Right ventricle myocardium superior (tissue), 1 donor: Measurements from ENCODE around the gene SNTG2. TPM values are rescaled to one million over a fixed set of nuclear protein-coding genes. Genes with fewer than 3 reads are reported as not detected.

Experiments used
- ATAC-seq: fragments of 200-7000 bp; cut with Tn5 transposase; one replicate; pipeline ENCODE4 v1.9.1; 2020; ENCODE audit warnings: mild to moderate bottlenecking; ENCODE audit not compliant: poor library complexity
- DNase-seq: peaks from one replicate; pipeline ENCODE4 v3.0.0-alpha.2; 2020
- intact Hi-C: fragments of 100-400 bp; cut with DNase I; formaldehyde crosslinking; loops from one replicate; pipeline ENCODE4 v1.11.2; 2022
- total RNA-seq: library from RNA; stranded (reverse); fragmentation: NEBNext Ultra II Directional; extraction: Animal tissue kit (Norgen Biotek cat#: 25700); gene quantifications from one replicate; pipeline ENCODE4 v1.2.1, GENCODE V29; 2021
- donor health status: DM: no; HTN: yes; CAD: no; lungs with severe emphysema.

Gene SNTG2
- total RNA-seq, 1 donor from 2014 or later: 0.73 TPM

DNA sequence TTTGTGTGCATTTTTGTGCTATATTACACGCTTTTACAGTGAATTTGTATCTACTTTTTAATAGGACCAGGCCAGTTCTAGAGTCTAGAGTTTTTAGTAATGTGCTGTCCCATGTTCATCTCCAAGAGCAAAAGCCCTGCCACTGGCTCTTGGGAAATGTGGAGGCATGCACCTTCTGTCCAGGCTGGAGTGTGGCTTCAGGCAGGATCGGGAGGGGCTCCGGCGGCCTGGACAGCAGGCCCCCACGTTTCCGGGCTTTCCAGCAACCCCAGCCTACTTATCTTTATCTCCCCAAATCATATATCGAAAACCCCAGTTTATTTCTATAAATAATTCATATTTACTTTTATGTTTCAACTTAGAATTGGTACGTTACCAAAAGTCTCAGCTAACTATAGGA lies 78.2 kb downstream of the SNTG2 start:
- intact Hi-C loops: no loop called here
- ATAC-seq (no peak), DNase-seq (no peak)

DNA sequence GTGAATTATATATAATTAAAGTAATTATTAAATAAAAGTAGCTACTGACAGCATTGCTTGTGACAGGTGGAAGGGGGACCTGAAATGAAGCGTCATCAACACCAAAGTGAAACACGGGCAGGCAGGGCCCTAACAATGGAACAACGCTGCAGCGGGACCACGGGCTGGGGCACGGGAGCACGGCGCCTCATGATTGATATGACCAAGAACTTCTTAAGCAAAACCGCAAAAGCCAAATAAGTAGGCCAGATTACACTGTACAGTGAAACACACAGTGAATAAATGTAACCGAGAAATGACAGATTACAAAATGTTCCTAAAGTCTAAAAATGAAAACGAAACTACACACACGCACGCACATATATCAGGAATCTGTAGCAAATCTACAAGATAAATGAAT lies 81.4 kb downstream of the SNTG2 start:
- ATAC-seq: no peak

DNA sequence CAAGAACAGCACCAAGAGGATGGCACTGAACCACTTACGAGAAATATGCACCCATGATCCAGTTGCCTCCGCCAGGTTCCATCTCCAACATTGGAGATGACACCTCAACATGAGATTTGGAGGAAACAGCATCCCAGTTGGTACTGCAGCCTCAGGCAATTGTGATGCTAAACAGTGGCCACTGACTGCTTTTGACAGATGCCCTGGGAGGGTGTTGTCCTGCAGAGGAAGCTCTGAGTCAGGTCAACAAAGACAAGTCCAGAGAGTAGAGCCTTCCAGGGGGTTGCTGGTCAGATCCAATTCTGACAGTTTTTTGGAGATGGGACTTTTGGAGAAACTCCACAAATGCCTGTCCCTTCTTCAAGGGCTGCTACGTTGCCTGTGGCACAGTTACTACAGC lies 82.4 kb downstream of the SNTG2 start:
- no peak for ATAC-seq

More for the DNA sequence above, 81.4 kb downstream of the SNTG2 start:
- intact Hi-C loops: no loop called here
- DNase-seq: no peak

DNA sequence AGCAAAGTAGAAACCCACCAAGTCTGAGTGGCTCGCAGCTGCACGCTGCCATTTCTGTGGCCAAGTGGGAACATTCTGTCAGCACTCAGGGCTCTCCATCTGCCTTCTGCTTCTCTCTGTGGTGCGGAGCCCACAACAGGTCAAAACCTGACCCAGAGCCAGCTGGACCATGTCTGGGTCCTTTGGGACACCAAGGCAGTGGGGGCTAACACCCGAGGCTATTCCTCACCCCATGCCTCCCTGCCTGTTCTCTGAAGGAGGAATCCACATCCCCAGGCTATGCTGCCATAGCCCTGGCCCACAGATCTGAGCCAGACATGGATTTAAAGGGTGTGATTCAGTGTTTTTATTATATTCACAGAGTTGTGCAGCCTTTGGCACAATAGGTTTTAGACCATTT lies 86.4 kb downstream of the SNTG2 start:
- intact Hi-C loops: no loop called here
- no peak for ATAC-seq
- no peak for DNase-seq

More for the DNA sequence above, 82.4 kb downstream of the SNTG2 start:
- intact Hi-C loops: no loop called here
- no peak for DNase-seq

DNA sequence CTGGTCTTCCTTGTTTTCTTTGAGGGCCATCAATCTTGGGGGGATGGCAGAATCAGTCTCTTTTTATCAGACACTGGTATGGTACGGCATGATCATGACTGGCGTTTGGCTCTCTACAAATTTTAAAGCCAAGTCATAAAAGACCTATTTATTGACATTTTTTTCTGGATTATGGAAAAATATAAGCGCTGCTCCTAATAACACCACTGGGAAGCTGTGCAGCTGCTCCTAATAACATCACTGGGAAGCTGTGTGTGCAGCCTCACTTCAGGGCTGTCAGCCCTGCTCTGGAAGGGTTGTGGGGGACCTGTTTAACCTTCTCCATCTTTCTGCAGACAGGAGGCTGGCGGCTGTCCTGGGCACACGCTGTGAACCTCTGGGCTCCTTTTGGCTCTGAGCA lies 88.9 kb downstream of the SNTG2 start:
- no peak for ATAC-seq
- intact Hi-C loops: no loop called here
- DNase-seq: no peak

DNA sequence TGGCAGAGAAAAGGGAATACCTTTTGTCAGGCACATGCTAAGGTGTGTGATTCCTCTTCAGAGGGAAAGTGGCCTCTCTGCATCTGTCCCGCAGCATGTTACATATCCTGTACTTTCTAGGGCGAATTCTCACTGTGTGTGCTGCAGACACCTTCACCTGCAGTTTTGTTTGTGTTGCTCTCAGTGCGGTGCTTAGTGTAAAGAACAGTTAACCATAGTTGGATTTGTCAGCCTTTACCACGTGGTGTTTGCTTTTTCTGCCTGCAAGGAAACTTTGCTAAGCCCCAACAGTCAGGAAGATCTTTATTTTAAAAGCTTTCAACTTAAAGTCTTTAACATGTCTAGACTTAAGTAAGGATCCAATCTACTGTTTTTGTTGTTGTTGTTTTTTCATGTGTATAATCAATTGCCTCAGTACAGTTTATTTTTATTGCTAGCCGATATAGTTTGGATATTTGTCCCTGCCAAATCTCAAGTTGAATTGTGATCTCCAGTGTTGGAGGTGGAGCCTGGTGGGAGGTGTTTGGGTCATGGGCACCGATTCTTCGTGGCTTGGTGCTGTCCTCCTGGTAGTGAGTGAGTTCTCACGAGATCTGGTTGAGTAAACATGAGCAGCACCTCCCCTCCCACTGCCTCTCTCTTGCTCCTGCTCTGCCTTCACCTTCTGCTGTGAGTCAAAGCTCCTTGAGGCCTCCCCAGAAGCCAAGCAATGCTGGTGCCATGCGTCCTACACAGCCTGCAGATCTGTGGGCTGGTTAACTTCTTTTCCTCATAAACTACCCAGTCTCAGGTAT lies 90.6 kb downstream of the SNTG2 start:
- intact Hi-C loops: no loop called here
- ATAC-seq: no peak
- DNase-seq: no peak

DNA sequence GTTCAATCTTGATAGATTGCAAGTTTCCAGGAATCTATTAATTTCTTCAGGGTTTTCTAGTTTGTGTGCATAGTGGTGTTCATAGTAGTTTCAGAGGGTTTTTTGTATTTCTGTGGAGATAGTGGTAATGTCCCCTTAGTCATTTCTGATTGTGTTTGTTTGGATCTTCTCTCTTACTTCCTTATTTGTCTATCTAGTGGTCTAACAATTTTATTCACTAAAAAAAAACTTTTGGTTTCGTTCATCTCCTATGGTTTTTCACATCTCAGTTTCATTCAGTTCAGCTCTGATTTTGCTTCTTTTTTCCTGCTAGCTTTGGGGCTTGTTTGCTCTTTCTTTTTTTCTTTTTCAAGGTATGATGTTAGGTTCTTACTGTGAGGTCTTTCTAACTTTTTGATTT lies 94.5 kb downstream of the SNTG2 start:
- intact Hi-C loops: no loop called here
- ATAC-seq (no peak), DNase-seq (no peak)

DNA sequence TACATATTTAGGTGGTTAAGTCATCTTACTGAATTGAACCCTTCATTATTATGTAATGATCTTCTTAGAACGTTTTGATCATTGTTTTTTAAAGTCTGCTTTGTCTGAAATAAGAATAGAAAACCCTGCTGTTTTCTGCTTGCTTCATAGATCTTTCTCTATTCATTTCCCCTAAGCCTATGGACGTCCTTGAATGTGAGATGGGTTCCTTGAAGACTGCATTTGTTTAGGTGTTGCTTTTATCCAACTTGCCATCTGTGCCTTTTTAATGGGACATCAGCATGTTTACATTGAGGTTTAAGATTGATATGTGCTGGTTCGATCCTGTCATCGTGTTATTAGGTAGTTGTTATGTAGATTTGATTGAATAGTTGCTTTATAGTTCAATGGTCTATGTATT lies 95.4 kb downstream of the SNTG2 start:
- intact Hi-C loops: no loop called here
- ATAC-seq: no peak
- DNase-seq: no peak

DNA sequence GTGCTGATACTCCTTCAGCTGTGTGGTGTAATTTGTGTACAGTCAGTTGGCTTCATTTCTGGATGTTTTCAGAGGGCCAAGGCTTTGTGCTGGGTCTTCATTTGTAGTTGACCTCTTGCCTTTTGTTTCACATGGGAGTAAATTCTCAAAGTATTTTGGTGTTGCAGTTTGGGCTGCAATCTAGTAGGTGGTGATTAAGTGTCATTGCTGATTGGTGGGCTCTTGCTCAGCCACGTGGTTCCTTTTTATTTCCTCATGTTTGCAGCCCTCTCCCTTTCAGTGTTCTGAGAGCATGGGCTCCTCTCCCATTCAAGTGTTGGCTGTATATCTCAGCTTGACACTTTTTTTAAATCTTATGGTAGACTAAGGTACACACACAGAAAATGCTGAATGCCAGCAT lies 96.8 kb downstream of the SNTG2 start:
- intact Hi-C loops: no loop called here
- DNase-seq (no peak), ATAC-seq (no peak)

DNA sequence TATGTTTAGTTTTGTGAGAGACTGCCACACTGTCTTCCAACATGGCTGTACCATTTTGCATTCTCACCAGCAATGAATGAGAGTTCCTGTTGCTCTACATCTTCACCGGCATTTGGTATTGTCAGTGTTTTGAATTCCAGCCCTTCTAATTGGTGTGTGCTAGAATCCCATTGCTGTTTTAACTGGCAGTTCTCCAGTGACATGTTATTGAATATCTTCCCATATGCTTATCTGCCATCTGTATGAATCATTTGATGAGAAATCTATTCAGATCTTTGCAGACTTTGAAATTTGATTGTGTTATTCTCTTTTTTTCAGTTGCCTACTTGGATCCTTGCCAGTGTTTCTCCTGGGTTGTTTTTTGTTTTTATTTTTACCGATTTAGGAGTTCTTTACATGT lies 99.0 kb downstream of the SNTG2 start:
- intact Hi-C loops: no loop called here
- DNase-seq: no peak
- no peak for ATAC-seq

DNA sequence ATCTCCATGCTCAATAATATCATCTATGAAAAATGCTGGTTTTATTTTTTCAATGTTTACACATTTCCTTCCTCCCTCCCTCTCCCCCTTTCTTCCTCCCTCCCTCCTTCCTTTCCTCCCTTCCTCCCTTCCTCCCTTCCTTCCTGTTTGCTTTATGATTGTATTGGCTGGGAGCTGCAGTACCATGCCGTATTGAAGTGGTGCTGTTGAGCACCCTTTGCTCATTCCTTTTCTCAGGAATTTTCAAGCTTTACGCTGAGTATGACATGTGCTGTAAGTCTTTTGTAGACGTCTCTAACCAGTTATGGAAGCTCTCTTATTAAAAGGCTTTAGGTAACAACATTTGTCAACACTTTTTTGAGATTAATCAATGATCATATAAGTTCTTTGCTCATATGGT lies 100.4 kb downstream of the SNTG2 start:
- DNase-seq (no peak), ATAC-seq (no peak)
- intact Hi-C loops: no loop called here

DNA sequence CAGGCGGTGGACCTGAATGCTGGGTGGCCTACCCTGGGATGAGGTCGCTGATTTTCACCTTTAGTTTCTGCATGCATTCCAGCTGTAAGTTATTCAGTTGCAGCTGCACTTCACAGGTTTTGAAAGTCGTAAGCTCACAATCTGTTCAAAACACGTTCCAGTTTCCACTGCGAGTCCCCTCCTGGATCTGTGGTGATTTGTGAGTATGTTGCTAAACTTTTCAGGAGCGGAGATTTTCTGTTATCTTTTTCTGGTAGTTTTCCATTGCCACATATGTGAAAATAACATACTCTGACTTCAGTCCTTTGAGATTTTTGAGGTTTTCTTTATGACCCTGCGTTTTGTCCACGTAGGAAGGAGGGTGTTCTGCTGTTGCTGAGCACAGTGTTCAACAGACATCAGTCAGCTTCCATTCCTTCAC lies 102.1 kb downstream of the SNTG2 start:
- DNase-seq (no peak), ATAC-seq (no peak)
- intact Hi-C loops: no loop called here

DNA sequence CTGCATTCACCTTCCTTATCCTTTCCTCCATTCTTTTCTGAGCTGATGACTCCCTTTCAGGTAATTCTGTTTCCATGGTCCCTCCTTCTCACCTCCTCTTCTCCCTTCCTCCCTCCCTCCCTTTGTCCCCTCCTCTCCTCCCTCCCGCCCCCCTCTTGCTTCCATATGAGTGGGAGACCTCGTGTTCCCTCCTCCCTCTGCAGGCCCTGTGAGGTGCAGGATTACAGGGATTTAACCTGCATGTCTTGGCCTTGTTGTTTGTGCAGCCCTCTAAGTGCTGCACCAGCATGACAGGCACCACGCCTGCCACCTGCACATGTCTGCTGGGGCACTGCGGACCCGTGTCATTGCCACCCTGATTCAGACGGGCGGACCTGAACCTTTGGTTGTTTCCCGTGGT lies 103.1 kb downstream of the SNTG2 start:
- DNase-seq (no peak), ATAC-seq (no peak)
- intact Hi-C loops: no loop called here

DNA sequence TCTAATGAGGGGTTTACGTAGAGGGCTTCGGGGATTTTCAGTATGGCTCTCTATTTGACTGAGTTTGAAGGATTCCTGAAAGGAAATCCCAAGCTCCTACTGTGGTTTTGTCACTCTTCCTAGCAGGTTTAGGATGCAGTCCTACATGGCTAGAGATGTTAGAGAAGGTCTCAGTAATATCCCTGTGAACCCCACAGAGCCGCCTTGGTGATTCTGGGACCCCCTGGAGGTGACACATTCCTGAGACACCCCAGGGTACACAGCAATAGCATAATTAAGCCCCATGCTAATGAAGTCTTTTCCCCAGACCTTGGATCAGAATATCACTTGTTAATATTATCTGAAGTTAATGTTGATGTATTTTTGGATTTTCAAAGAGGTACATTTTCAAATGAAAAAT lies 103.8 kb downstream of the SNTG2 start:
- intact Hi-C loops: no loop called here

DNA sequence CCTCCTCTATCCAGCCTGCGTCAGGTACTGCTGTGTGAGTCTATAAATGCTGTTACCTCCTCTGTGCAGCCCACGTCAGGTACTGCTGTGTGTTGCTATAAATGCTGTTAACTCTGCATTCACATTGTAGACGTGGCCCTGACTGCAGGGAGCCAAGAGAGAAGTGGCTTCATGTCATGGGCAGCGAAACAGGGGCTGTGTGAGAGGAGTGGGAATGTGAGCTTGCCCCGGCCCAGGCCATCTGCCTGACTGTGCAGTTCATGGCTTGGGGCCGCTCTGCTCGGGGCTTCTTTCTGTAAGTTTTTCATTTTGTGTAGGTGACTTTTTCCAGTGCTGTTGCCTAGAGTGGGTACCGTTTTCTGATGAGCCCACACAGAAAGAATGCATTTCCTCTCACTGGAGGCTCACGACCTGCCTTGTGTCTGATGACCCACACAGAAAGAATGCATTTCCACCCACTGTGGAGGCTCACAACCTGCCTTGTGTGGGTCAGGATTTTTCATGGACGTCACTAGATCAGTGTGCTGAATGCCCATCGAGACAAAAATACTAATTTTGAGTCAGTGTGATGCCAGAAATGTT lies 104.5 kb downstream of the SNTG2 start:
- no peak for ATAC-seq
- intact Hi-C loops: no loop called here

More for the DNA sequence above, 103.8 kb downstream of the SNTG2 start:
- ATAC-seq: no peak
- DNase-seq: no peak

DNA sequence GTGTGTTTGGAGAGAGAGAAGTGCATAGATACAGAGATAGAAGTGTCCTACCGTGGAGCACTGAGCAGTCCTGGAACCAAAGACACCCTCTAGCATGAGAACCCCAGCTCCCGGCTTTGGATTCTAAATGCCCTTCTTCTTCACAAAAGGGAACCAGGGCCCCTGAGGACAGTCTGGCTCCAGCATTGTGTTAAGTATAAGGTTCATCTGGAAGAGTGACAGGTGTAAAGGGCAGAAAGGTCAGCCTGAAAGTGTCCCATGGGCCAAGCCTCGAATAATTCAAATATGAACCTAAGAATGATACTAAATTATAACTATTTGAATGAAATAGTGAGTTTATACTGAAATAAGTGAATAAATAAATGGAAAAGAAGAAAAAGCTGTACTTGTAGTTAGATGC lies 109.7 kb downstream of the SNTG2 start:
- DNase-seq: no peak
- intact Hi-C loops: no loop called here
- ATAC-seq: no peak

More for the DNA sequence above, 104.5 kb downstream of the SNTG2 start:
- no peak for DNase-seq

DNA sequence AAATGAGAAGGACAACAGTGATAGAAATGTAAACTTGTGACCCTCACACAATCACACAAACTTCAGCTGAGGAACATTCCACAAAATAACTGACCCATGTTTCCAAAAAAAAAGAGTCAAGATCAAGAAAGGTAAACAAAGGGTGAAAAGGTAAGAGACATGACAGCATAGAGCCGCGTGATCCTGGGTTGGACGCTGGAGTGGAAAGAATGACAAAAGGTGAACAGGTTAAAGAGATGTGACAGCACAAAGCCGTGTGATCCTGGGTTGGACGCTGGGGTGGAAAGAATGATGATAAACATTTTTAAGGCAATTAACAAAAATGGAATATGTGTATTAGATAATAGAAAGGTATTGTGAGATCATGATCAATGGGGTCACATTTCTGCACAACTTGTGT lies 110.3 kb downstream of the SNTG2 start:
- ATAC-seq: no peak
- intact Hi-C loops: no loop called here
- DNase-seq: no peak

DNA sequence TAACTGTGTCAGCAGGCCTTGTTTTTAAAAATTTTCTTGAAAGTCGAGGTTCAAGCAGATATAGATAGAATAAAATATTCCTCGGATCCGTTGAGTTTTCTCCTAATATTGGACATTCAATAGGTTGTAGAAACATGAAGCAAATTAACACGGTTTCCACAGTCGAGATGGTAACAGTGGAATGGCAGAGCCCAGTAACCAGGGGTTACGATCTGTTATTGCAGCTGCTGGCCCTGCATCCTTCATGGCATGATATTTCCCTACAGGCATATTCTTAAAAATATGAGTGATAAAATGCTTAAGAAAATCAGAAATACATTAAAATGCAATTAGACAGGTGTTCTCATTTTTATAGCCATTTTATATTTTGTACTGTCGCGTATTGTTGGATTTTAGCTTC lies 117.6 kb downstream of the SNTG2 start:
- DNase-seq (no peak), ATAC-seq (no peak)
- intact Hi-C loops: no loop called here

DNA sequence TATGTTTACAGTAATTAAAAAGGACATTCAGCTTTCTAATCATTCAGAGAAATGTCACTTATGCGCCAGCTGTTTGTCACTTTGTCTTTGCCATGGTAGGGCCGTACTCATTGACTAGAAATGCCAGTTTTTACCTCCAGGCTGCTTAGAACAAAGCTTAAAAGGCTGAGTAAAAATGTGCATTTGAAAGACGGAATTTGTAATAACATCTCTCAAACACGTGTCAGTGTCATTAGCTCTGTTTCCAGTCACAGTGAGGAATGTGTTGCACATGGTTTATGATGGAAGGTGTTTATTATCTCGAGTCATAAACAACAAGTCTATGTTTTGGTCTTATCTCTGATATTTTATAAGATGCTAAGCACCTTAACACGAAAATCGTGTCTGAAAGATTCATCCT lies 118.2 kb downstream of the SNTG2 start:
- no peak for ATAC-seq
- intact Hi-C loops: no loop called here

DNA sequence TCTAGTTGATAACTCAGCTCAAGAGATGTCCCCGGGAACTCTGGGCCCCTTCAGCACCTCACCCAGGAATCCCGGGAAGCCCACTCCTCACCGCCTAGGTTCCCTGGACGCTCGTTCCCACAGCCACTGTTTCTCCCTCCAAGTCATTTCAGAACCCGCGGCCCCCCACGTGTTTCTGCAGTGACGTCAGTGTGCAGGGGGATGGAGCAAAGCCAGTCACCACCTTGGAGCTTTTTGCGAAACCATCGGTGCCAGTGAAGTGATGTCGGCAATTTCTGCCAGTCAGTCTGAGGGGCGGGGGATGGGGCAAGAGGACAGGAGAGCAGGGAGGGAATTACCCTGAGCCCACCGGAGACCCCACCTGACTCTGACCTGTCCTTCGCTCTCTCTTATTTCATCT lies 119.2 kb downstream of the SNTG2 start:
- intact Hi-C loops: no loop called here
- ATAC-seq: no peak
- DNase-seq: no peak

More for the DNA sequence above, 118.2 kb downstream of the SNTG2 start:
- no peak for DNase-seq

DNA sequence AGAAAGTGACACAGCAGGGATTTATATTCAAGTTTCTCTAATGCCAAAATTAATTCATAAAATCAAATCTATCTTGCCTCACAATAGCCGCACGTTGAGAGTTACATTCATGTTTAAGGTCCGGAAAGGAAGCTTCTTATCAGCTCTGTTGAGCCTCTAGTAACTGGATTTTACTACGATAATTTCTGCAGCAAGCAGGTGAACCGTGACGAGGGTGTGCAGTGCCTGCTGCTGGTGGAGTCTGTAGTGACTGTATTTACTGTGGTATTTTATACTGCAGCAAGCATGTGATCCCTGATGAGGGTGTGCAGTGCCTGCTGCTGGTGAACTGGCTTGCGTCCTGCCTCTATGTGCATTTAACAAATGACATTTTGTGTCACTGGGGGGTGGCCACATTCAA lies 120.0 kb downstream of the SNTG2 start:
- no peak for DNase-seq
- intact Hi-C loops: no loop called here
- no peak for ATAC-seq
